PC-9 (cell line): ENCODE data around the gene NEIL3.

Experiments used
- EZH2 ChIP-seq: fragments of 200-600 bp; sonication (generic); IDR thresholded peaks from 2 replicates; pipeline ENCODE4 v1.8.0; 2017; ENCODE audit warnings: antibody characterized with exemption, low read depth
- TF ChIP-seq, protein P1 (sequence below): fragments of 200-600 bp; sonication (generic); conservative IDR thresholded peaks from 2 replicates; pipeline ENCODE4 v1.6.1; 2017; ENCODE audit warnings: mixed run types, antibody characterized with exemption, mild to moderate bottlenecking, moderate library complexity

DNA sequence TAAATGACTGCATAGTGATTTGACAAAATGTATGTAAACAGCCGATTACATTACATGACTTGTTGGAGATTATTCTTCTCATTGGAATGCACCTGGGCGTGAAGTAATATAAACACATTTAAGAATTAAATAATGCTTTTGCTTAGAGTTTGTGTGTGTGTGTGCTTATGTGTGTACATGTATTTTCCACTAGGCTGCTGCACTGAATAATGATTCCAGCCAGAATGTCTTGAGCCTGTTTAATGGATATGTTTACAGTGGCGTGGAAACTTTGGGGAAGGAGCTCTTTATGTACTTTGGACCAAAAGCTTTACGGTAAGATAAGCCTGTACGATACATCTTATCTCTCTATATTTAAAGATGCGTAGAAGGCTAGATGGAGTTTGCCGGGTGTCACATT lies 12.6 kb downstream of the NEIL3 start:
- TF ChIP-seq, protein P1, sequence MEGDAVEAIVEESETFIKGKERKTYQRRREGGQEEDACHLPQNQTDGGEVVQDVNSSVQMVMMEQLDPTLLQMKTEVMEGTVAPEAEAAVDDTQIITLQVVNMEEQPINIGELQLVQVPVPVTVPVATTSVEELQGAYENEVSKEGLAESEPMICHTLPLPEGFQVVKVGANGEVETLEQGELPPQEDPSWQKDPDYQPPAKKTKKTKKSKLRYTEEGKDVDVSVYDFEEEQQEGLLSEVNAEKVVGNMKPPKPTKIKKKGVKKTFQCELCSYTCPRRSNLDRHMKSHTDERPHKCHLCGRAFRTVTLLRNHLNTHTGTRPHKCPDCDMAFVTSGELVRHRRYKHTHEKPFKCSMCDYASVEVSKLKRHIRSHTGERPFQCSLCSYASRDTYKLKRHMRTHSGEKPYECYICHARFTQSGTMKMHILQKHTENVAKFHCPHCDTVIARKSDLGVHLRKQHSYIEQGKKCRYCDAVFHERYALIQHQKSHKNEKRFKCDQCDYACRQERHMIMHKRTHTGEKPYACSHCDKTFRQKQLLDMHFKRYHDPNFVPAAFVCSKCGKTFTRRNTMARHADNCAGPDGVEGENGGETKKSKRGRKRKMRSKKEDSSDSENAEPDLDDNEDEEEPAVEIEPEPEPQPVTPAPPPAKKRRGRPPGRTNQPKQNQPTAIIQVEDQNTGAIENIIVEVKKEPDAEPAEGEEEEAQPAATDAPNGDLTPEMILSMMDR, result no peak
- no peak for TF ChIP-seq EZH2
